H1 (cell line): ENCODE results near the gene MYBL2. TPM values are rescaled to one million over a fixed set of nuclear protein-coding genes. Genes with fewer than 3 reads are reported as not detected.

Experiments used
- CTCF ChIA-PET: fragments of 300-600 bp; sonication (Branson Sonifier 250); formaldehyde crosslinking; loops from one replicate; lab custom pipeline; 2021; ENCODE audit not compliant: partially characterized antibody; lab: Charles Lee
- POLR2A ChIA-PET: fragments of 300-600 bp; sonication (Branson Sonifier 250); formaldehyde crosslinking; loops from one replicate; lab custom pipeline; 2021; ENCODE audit warnings: inconsistent platforms; ENCODE audit not compliant: partially characterized antibody; lab: Charles Lee
- DNase-seq, 2 experiments: peaks; one replicate each; pipeline versions ENCODE4 v3.0.0 to v3.0.0-alpha.2; 2010 to 2022; ENCODE audit warnings: low spot score in 2 of 2, low read depth in 1 of 2, mixed read lengths in 1 of 2
- FAIRE-seq: peaks from 2 replicates; lab custom pipeline; 2011; peaks lifted over from hg19 to GRCh38; lab: Jason Lieb, UNC
- H2AFZ ChIP-seq: 2 replicates; pipeline ENCODE4 v1.8.1; 2012; ENCODE audit warnings: low read length, inconsistent platforms
- H2AK5ac ChIP-seq: 2 replicates; pipeline ENCODE4 v1.6.1; 2013; ENCODE audit warnings: low read depth, low read length
- H2BK120ac ChIP-seq: replicated peaks from 2 replicates; pipeline ENCODE3; 2013; ENCODE audit warnings: low read depth, low read length, inconsistent platforms
- H2BK12ac ChIP-seq: 2 replicates; pipeline ENCODE4 v1.6.1; 2013; ENCODE audit warnings: low read depth, low read length
- H2BK15ac ChIP-seq: 2 replicates; pipeline ENCODE4 v1.6.1; 2013; ENCODE audit warnings: low read length
- H2BK20ac ChIP-seq: 2 replicates; pipeline ENCODE4 v1.6.1; 2013; ENCODE audit warnings: low read length
- H2BK5ac ChIP-seq: 2 replicates; pipeline ENCODE4 v1.6.1; 2013; ENCODE audit warnings: low read depth, low read length
- H3K14ac ChIP-seq: 2 replicates; pipeline ENCODE4 v1.6.1; 2013; ENCODE audit warnings: inconsistent platforms; ENCODE audit not compliant: insufficient read length
- H3K18ac ChIP-seq: 2 replicates; pipeline ENCODE4 v1.6.1; 2013; ENCODE audit warnings: low read length; ENCODE audit errors: extremely low read depth
- H3K23ac ChIP-seq: 2 replicates; pipeline ENCODE4 v1.6.1; 2013; ENCODE audit warnings: inconsistent platforms; ENCODE audit not compliant: insufficient read length
- H3K23me2 ChIP-seq: 2 replicates; pipeline ENCODE4 v1.6.1; 2013; ENCODE audit warnings: low read depth, low read length
- H3K27ac ChIP-seq: 2 replicates; pipeline ENCODE4 v1.6.1; 2011; ENCODE audit warnings: low read depth, low read length, inconsistent platforms
- H3K27me3 ChIP-seq, 4 experiments: replicated peaks in 1 of 4; 1 replicate in 1 of 4; 2 replicates in 3 of 4; pipeline versions ENCODE4 v1.6.1 to v1.8.1; 2011 to 2013; ENCODE audit warnings: low read length in 3 of 4, mild to moderate bottlenecking in 3 of 4, inconsistent platforms in 2 of 4, mixed read lengths in 2 of 4, moderate library complexity in 1 of 4; ENCODE audit not compliant: control insufficient read depth in 3 of 4, insufficient read depth in 3 of 4; ENCODE audit errors: extremely low read depth in 1 of 4
- H3K36me3 ChIP-seq, 4 experiments: 2 replicates each; pipeline versions ENCODE4 v1.6.1 to v1.8.1; 2011 to 2013; ENCODE audit warnings: mild to moderate bottlenecking in 4 of 4, low read length in 3 of 4, moderate library complexity in 2 of 4, control low read depth in 1 of 4, inconsistent platforms in 1 of 4; ENCODE audit not compliant: insufficient read depth in 4 of 4, control insufficient read depth in 2 of 4
- H3K4ac ChIP-seq: replicated peaks from 2 replicates; pipeline ENCODE3; 2013; ENCODE audit warnings: low read length, low read depth, mixed read lengths, inconsistent platforms; ENCODE audit not compliant: insufficient read length
- H3K4me1 ChIP-seq, 4 experiments: replicated peaks in 1 of 4; 1 replicate in 1 of 4; 2 replicates in 3 of 4; pipeline versions ENCODE4 v1.6.1 to v1.8.1; 2011 to 2013; ENCODE audit warnings: low read length in 3 of 4, inconsistent platforms in 2 of 4, mixed read lengths in 1 of 4; ENCODE audit not compliant: insufficient read depth in 4 of 4, control insufficient read depth in 3 of 4
- H3K4me2 ChIP-seq, 2 experiments: 2 replicates each; pipeline versions ENCODE4 v1.6.1 to v1.8.1; 2011 to 2013; ENCODE audit warnings: low read depth in 2 of 2, low read length in 2 of 2, control low read depth in 1 of 2, inconsistent platforms in 1 of 2, mild to moderate bottlenecking in 1 of 2; ENCODE audit not compliant: insufficient read depth in 1 of 2
- H3K4me3 ChIP-seq, 4 experiments: fragments of 200-600, 300-600 bp in 1 of 4; sonication (generic), shearing (Covaris generic), sonication (Bioruptor Twin) in 1 of 4; 2 replicates each; pipeline versions ENCODE4 v1.5.1 to v1.8.1; 2011 to 2016; ENCODE audit warnings: low read length in 4 of 4, low read depth in 3 of 4, control low read depth in 2 of 4, inconsistent platforms in 2 of 4, mild to moderate bottlenecking in 2 of 4, mixed read lengths in 1 of 4, moderate library complexity in 1 of 4; ENCODE audit not compliant: insufficient read depth in 2 of 4; ENCODE audit errors: extremely low read depth in 1 of 4
- H3K56ac ChIP-seq: replicated peaks from 2 replicates; pipeline ENCODE3; 2013; ENCODE audit warnings: low read depth, mild to moderate bottlenecking, mixed read lengths, low read length, inconsistent platforms; ENCODE audit not compliant: insufficient read length
- H3K79me1 ChIP-seq: 2 replicates; pipeline ENCODE4 v1.6.1; 2013; ENCODE audit warnings: low read depth, low read length, control low read depth
- H3K79me2 ChIP-seq, 2 experiments: 2 replicates each; pipeline versions ENCODE4 v1.6.1 to v1.8.1; 2012 to 2013; ENCODE audit warnings: low read length in 2 of 2, mild to moderate bottlenecking in 2 of 2, inconsistent platforms in 1 of 2; ENCODE audit not compliant: insufficient read depth in 2 of 2, control insufficient read depth in 1 of 2
- H3K9ac ChIP-seq, 4 experiments: replicated peaks in 1 of 4; 1 replicate in 1 of 4; 2 replicates in 3 of 4; pipeline versions ENCODE4 v1.6.1 to v1.8.1; 2011 to 2013; ENCODE audit warnings: low read depth in 3 of 4, low read length in 3 of 4, control low read depth in 2 of 4, mild to moderate bottlenecking in 2 of 4, moderate library complexity in 2 of 4, inconsistent platforms in 1 of 4; ENCODE audit errors: extremely low read depth in 1 of 4
- H3K9me3 ChIP-seq, 2 experiments: 2 replicates each; pipeline versions ENCODE4 v1.6.1 to v1.8.1; 2012 to 2013; ENCODE audit warnings: mild to moderate bottlenecking in 2 of 2, moderate library complexity in 2 of 2, control low read depth in 1 of 2, inconsistent platforms in 1 of 2, low read depth in 1 of 2, low read length in 1 of 2, mixed read lengths in 1 of 2; ENCODE audit not compliant: insufficient read depth in 2 of 2
- H4K20me1 ChIP-seq, 2 experiments: replicated peaks in 1 of 2; 2 replicates each; pipeline versions ENCODE3 to v1.8.1; 2011 to 2013; ENCODE audit warnings: inconsistent platforms in 2 of 2, low read length in 2 of 2, mild to moderate bottlenecking in 1 of 2; ENCODE audit not compliant: insufficient read depth in 2 of 2, control insufficient read depth in 1 of 2
- H4K5ac ChIP-seq: 2 replicates; pipeline ENCODE4 v1.6.1; 2013; ENCODE audit warnings: low read length, low read depth, mixed read lengths, inconsistent platforms; ENCODE audit not compliant: insufficient read length
- H4K8ac ChIP-seq: 2 replicates; pipeline ENCODE4 v1.8.0; 2013; ENCODE audit warnings: mild to moderate bottlenecking, moderate library complexity, low read length, inconsistent platforms; ENCODE audit not compliant: insufficient read depth; ENCODE audit errors: extremely low read depth
- H4K91ac ChIP-seq: replicated peaks from 2 replicates; pipeline ENCODE3; 2013; ENCODE audit warnings: low read length, mixed read lengths, inconsistent platforms; ENCODE audit not compliant: insufficient read length
- BACH1 ChIP-seq: IDR thresholded peaks from 2 replicates; pipeline ENCODE4 v1.6.1; 2012; ENCODE audit warnings: low read length, improper control_type of control experiment
- BRCA1 ChIP-seq: IDR thresholded peaks from 2 replicates; pipeline ENCODE4 v1.6.1; 2012; ENCODE audit warnings: low read depth, low read length, improper control_type of control experiment
- YY1 ChIP-seq: IDR thresholded peaks from 2 replicates; pipeline ENCODE4 v1.6.1; 2011; ENCODE audit warnings: low read depth, mild to moderate bottlenecking, low read length
- WGBS, 2 experiments: shearing (Covaris generic) in 1 of 2; methylation state at CpG; one replicate each; pipeline versions ENCODE4 v1.1.6 to v1.1.7; 2013 to 2015; ENCODE audit warnings: low lambda C conversion rate in 2 of 2, mixed read lengths in 2 of 2, inconsistent platforms in 1 of 2, low coverage in 1 of 2, missing lambda C conversion rate in 1 of 2; ENCODE audit not compliant: insufficient replicate concordance in 2 of 2, insufficient coverage in 1 of 2, insufficient read length in 1 of 2; ENCODE audit errors: extremely low coverage in 1 of 2, missing lambda C conversion rate in 1 of 2; 5-methylcytosine and 5-hydroxymethylcytosine counted together
- polyA plus RNA-seq, 7 experiments: library from polyadenylated mRNA; depleted of rRNA in 3 of 7; stranded (reverse) in 5 of 7; unstranded in 2 of 7; fragments of >200 nt in 5 of 7; fragments of 200-250 nt in 2 of 7; gene quantifications; 1 replicate in 5 of 7; 2 replicates in 1 of 7; 4 replicates in 1 of 7; pipeline versions ENCODE4 v1.2.1 to v1.2.3, GENCODE V29; 2011 to 2013; ENCODE audit warnings: missing spikeins in 2 of 7, mixed read lengths in 2 of 7
- total RNA-seq: library from RNA; stranded (reverse); fragmentation: NEBNext Ultra II Directional; extraction: Animal tissue kit (Norgen Biotek cat#: 25700); gene quantifications from 2 replicates; pipeline ENCODE4 v1.2.1, GENCODE V29; 2021

The MYBL2 gene
- total and polyA plus RNA-seq, 2 of the 8 experiments (the other 6 are each of a cell fraction or from before 2014, with no cell fraction given): 75.3 to 207 TPM

DNA sequence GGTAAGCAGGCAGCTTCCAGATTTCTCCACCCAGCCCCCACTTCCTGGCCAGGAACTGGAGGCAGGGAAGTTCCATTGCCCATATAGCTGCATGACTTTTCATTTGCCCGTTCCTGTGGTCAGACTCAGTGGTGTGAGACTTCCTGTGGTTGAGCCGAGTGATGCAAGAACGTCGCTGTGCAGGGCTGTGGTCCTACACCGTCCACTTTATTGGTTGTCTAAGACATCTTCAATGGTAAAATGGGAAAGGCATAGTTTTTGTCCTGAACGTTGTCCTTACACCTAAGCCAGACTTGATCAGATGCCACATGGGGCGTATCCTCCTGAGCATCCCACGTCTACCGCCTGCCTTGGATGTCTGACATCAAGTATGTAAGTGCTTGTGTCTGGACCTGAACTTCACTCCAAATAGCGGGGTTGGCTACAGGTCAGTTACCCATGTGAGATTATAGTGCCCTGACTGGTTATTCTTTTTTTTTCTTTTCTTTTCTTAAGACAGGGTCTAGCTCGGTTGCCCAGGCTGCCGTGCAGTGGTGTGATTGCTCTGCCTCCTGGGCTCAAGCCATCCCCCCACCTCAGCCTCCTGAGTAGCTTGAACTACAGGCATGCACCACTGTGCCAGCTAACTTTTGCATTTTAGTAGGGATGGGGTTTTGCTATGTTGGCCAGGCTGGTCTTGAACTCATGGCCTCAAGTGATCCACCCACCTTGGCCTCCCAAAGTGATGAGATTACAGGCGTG, 85.8 kb downstream of the MYBL2 start:
- H4K20me1 ChIP-seq: no peaks in the 10 kb centered on the region
- no peak overlapping the region for H3K4me2 ChIP-seq
- ChIA-PET POLR2A (no interaction called here), CTCF (interaction anchor here (3.5 kb wide), 1 partner anchor 10 kb away, joined by 11 read pairs; no protein-coding TSS in a partner anchor)
- DNase-seq (no peak), FAIRE-seq (no peak)
- no peak overlapping the region for H2BK5ac ChIP-seq
- no peak overlapping the region for H2BK12ac ChIP-seq
- H3K14ac ChIP-seq: no peak overlapping the region
- H2BK15ac ChIP-seq: no peak overlapping the region
- 89% methylated on average over 13 of the region's 13 CpGs; no CpG with 5 or more reads in 1 of the 2 experiments for WGBS, 2 experiments
- H3K23me2 ChIP-seq: no peaks in the 10 kb centered on the region
- H4K91ac ChIP-seq: no peak overlapping the region
- H3K18ac ChIP-seq: no peak overlapping the region
- H3K4me3 ChIP-seq: no peak overlapping the region
- H2AFZ ChIP-seq: no peak overlapping the region
- H3K9ac ChIP-seq: no peak overlapping the region
- no peaks in the 10 kb centered on the region for H3K79me1 ChIP-seq
- H3K9me3 ChIP-seq: no peaks in the 10 kb centered on the region
- H3K56ac ChIP-seq: no peak overlapping the region
- H2AK5ac ChIP-seq: no peak overlapping the region
- no peaks in the 10 kb centered on the region for H3K79me2 ChIP-seq
- no peaks in the 10 kb centered on the region for H3K4me1 ChIP-seq
- no peak overlapping the region for H3K4ac ChIP-seq
- no peak overlapping the region for H2BK20ac ChIP-seq
- H3K36me3 ChIP-seq: no peaks in the 10 kb centered on the region
- H2BK120ac ChIP-seq: no peak overlapping the region
- no peak overlapping the region for H4K5ac ChIP-seq
- no peak overlapping the region for H4K8ac ChIP-seq
- no peaks in the 10 kb centered on the region for H3K27me3 ChIP-seq
- no peak overlapping the region for H3K27ac ChIP-seq
- H3K23ac ChIP-seq: no peak overlapping the region
- TF ChIP-seq YY1 (no peak), BACH1 (no peak), BRCA1 (no peak)
